RWPE2 (cell line): ENCODE measurements around the gene SYNPR.
"Not testable (repeated sequence)": the region's sequence is repeated elsewhere in the genome, so short reads cannot be mapped to it uniquely, and the experiment has no call there.

Source experiments
- ATAC-seq: fragments of 200-7000 bp; cut with Tn5 transposase; 3 replicates; pipeline ENCODE4 v1.9.1; 2021; ENCODE audit warnings: low read depth
- DNase-seq: peaks from one replicate; pipeline ENCODE4 v3.0.0-alpha.2; 2020; ENCODE audit warnings: low spot score
- H3K27ac ChIP-seq: fragments of 450-650 bp; 2 replicates; pipeline ENCODE4 v1.5.1; 2017; ENCODE audit warnings: mild to moderate bottlenecking; ENCODE audit not compliant: poor library complexity, severe bottlenecking
- H3K27me3 ChIP-seq: fragments of 250-450 bp; sonication (Bioruptor Pico); 2 replicates; pipeline ENCODE4 v1.5.1; 2021; ENCODE audit warnings: mild to moderate bottlenecking, moderate library complexity; ENCODE audit not compliant: insufficient read depth, poor library complexity, severe bottlenecking
- H3K36me3 ChIP-seq: fragments of 250-450 bp; sonication (Bioruptor Pico); 2 replicates; pipeline ENCODE4 v1.5.1; 2020; ENCODE audit warnings: low read depth, mild to moderate bottlenecking, moderate library complexity
- H3K4me1 ChIP-seq: fragments of 250-450 bp; sonication (Bioruptor Pico); 2 replicates; pipeline ENCODE4 v1.5.1; 2021; ENCODE audit warnings: mild to moderate bottlenecking, moderate library complexity; ENCODE audit not compliant: insufficient read depth, poor library complexity, severe bottlenecking
- H3K4me3 ChIP-seq: fragments of 250-450 bp; sonication (Bioruptor Pico); 2 replicates; pipeline ENCODE4 v1.5.1; 2021; ENCODE audit warnings: mild to moderate bottlenecking, moderate library complexity; ENCODE audit not compliant: severe bottlenecking
- H3K9me3 ChIP-seq: fragments of 250-450 bp; sonication (Bioruptor Pico); 2 replicates; pipeline ENCODE4 v1.5.1; 2021; ENCODE audit warnings: mild to moderate bottlenecking, moderate library complexity; ENCODE audit not compliant: severe bottlenecking
- TF ChIP-seq, protein P1 (sequence below): fragments of 450-650 bp; IDR thresholded peaks from one replicate; pipeline ENCODE4 v1.5.1; 2017; ENCODE audit warnings: mild to moderate bottlenecking, moderate library complexity; ENCODE audit not compliant: poor library complexity, severe bottlenecking

The SYNPR gene

DNA sequence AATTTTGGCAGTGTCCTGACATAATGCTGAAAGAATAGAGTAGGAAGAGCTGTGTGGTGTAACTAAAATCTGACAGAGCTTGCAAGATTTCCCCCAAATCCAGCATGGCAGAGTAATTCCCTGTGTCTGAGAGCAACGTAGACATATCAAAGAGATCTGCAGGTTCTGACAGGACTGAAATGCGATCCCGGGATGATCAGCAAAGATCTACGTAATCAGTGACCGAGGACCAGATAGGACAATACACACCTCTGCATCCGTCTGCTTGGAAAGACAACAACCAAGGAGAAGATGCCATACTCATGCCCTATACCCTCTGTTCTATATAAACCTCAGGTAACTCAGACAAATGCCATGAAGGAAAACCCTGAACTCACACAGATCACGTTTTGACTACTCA lies 26.6 kb upstream of the SYNPR start:
- no peak for ATAC-seq
- TF ChIP-seq, protein P1, sequence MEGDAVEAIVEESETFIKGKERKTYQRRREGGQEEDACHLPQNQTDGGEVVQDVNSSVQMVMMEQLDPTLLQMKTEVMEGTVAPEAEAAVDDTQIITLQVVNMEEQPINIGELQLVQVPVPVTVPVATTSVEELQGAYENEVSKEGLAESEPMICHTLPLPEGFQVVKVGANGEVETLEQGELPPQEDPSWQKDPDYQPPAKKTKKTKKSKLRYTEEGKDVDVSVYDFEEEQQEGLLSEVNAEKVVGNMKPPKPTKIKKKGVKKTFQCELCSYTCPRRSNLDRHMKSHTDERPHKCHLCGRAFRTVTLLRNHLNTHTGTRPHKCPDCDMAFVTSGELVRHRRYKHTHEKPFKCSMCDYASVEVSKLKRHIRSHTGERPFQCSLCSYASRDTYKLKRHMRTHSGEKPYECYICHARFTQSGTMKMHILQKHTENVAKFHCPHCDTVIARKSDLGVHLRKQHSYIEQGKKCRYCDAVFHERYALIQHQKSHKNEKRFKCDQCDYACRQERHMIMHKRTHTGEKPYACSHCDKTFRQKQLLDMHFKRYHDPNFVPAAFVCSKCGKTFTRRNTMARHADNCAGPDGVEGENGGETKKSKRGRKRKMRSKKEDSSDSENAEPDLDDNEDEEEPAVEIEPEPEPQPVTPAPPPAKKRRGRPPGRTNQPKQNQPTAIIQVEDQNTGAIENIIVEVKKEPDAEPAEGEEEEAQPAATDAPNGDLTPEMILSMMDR, result no peak

DNA sequence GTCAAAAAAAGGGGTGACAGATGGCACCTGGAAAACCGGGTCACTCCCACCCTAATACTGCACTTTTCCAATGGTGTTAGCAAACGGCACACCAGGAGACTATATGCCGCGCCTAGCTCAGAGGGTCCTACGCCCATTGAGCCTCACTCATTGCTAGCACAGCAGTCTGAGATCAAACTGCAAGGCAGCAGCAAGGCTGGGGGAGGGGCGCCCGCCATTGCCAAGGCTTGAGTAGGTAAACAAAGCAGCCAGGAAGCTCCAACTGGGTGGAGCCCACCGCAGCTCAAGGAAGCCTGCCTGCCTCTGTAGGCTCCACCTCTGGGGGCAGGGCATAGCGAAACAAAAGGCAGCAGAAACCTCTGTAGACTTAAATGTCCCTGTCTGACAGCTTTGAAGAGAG lies 22.3 kb upstream of the SYNPR start:
- H3K4me3 ChIP-seq, H3K27ac ChIP-seq, H3K27me3 ChIP-seq, H3K4me1 ChIP-seq, DNase-seq, ATAC-seq, H3K36me3 ChIP-seq, H3K9me3 ChIP-seq: not testable (repeated sequence)

More for the DNA sequence above, 26.6 kb upstream of the SYNPR start:
- no peak for DNase-seq
- no peak overlapping the region for H3K4me3 ChIP-seq
- H3K36me3 ChIP-seq, result no peaks in the 10 kb centered on the region
- H3K4me1 ChIP-seq, result no peaks in the 10 kb centered on the region
- H3K27me3 ChIP-seq, result peaks cover 3% of the 10 kb centered on the region
- no peak overlapping the region for H3K27ac ChIP-seq
- H3K9me3 ChIP-seq, result no peaks in the 10 kb centered on the region

DNA sequence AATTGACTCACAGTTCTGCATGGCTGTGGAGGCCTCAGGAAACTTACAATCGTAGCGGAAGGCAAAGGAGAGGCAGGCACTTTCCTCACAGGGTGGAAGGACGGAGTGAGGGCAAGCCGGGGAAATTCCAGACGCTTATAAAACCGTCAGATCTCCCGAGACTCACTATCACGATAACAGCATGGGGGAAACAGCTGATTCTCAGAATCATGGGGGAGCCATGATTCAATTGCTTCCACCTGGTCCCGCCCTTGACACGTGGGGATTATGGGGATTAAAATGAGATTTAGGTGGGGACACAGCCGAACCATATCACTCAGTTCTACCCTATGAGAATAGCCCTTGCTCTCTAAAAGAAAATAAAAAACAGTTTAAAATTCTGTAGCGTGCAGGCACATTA lies 13.4 kb upstream of the SYNPR start:
- DNase-seq, result no peak
- Histone ChIP-seq H3K27ac (no peak overlapping the region), H3K36me3 (no peaks in the 10 kb centered on the region), H3K4me3 (no peak overlapping the region), H3K9me3 (no peaks in the 10 kb centered on the region), H3K27me3 (no peaks in the 10 kb centered on the region), H3K4me1 (no peaks in the 10 kb centered on the region)
- ATAC-seq, result no peak
- TF ChIP-seq, protein P1, result no peak

DNA sequence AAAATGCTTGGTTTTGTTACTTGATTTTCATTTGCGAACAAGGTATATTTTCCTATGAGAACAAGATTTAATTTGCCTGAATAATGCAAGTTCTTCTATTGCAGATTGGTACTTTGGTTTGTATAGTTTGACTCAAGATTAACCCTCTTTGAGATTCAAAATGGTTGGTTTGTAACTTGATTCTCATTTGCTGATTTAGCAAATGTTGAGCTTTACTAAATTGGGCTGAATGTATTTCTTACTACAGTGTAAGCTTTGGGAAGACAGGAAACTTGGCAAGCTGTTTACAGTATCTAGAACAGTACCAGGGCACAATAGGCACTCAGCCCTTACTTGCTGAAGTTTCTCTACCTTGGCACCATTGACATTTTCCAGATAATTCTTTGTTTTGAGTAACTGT lies 3.7 kb upstream of the SYNPR start:
- H3K36me3 ChIP-seq, result no peaks in the 10 kb centered on the region
- no peaks in the 10 kb centered on the region for H3K4me1 ChIP-seq
- TF ChIP-seq, protein P1, result no peak
- DNase-seq (no peak), ATAC-seq (no peak)
- no peak overlapping the region for H3K4me3 ChIP-seq
- H3K27me3 ChIP-seq, result peaks cover 40% of the 10 kb centered on the region
- no peak overlapping the region for H3K27ac ChIP-seq
- no peaks in the 10 kb centered on the region for H3K9me3 ChIP-seq

DNA sequence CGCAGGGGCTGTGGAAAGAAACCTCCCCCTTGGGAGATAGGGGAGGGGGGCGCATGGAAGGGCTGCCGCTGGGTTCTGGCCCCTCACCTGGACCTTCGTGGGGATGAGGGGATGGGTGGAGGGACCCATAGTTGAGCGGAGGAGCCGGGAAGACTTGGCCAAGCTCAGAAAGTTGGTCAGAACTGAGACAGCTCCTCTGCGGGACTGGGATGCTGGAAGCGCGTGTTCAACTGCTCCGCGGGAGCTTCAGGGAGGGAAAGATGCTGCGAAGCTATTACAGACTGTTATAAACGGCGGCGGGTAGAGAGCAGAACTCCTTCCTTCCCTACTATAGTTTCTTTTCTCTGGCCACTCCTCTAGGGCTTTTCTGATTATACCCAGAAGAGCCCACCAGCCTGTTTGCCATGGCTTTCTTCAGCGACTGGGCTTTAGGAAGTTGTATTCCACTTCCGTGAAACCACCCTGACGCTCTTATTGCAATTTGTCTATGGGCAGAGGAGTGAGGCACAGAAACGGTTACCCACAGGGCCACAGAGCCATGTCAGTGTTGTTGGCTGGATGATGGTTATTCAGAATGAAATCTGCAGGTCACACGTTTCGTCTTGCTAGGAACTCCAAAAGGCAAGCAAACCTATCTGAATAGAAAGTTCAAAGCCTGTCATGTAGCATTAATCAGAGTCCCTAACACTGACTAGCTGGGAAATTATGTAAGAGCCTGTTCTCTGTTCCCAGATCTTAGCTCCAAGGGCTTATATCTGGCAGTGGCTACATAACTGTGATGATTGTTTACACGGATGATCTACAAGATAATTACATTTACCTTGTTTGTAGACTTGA lies 1.1 kb downstream of the SYNPR start:
- Histone ChIP-seq H3K27me3 (peaks cover 64% of the 10 kb centered on the region), H3K36me3 (no peaks in the 10 kb centered on the region), H3K4me1 (no peaks in the 10 kb centered on the region), H3K27ac (no peak overlapping the region), H3K4me3 (no peak overlapping the region), H3K9me3 (no peaks in the 10 kb centered on the region)
- TF ChIP-seq, protein P1, result no peak
- DNase-seq (no peak), ATAC-seq (peak; percentile 46; the same call in 1 of the 3 replicates)
